ENCODE results near the gene SDSL.

DNA sequence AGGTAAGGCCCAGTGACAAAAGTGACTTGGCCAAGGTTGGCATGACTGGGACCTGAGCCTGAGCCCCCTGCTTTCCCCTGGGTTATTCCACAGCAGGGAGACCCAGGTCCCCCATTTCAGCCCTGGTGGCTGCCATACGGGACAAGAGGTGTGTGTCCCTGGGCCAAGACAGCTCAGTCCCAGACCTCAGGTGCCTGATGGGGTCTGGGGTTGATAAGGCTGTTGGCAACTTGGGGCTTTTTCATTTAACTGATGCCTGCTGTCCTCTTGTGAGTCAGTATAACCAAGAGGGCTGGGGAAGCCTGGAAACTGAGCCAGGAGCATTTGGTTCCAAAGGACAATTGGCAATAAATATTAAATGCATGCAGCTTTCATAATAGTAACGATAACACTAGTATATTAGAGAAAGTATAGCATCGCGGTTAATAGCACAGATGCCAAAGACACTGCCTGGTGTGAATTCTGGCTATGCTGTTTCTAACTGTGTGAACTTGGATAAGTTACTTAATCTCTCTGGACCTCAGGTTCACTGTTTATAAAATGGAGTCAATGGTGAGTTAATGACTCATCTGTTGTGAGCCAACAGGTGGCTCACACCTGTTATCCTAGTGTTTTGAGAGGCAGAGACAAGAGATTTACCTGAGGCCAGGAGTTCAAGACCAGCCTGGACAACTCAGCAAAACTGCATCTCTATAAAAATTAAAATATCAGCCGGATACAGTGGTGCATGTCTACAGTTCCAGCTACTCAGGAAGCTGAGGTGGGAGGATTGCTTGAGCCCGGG is 898 bp downstream of the SDSL start:
- TF ChIP-seq POLR2AphosphoS5 (IDR thresholded peaks at IDR 0.05; ENCODE audit: low read depth, low read length) (no peak), TAF1 (IDR thresholded peaks at IDR 0.05; ENCODE audit: borderline replicate concordance, insufficient read depth, low read length) (no peak), SIN3A (IDR thresholded peaks at IDR 0.05; ENCODE audit: borderline replicate concordance, insufficient read depth, low read length) (no peak)
- TF ChIP-seq, protein P1, sequence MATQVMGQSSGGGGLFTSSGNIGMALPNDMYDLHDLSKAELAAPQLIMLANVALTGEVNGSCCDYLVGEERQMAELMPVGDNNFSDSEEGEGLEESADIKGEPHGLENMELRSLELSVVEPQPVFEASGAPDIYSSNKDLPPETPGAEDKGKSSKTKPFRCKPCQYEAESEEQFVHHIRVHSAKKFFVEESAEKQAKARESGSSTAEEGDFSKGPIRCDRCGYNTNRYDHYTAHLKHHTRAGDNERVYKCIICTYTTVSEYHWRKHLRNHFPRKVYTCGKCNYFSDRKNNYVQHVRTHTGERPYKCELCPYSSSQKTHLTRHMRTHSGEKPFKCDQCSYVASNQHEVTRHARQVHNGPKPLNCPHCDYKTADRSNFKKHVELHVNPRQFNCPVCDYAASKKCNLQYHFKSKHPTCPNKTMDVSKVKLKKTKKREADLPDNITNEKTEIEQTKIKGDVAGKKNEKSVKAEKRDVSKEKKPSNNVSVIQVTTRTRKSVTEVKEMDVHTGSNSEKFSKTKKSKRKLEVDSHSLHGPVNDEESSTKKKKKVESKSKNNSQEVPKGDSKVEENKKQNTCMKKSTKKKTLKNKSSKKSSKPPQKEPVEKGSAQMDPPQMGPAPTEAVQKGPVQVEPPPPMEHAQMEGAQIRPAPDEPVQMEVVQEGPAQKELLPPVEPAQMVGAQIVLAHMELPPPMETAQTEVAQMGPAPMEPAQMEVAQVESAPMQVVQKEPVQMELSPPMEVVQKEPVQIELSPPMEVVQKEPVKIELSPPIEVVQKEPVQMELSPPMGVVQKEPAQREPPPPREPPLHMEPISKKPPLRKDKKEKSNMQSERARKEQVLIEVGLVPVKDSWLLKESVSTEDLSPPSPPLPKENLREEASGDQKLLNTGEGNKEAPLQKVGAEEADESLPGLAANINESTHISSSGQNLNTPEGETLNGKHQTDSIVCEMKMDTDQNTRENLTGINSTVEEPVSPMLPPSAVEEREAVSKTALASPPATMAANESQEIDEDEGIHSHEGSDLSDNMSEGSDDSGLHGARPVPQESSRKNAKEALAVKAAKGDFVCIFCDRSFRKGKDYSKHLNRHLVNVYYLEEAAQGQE (IDR thresholded peaks at IDR 0.05; ENCODE audit: insufficient read depth in 1 of 2, low read depth in 2 of 2, low read length in 2 of 2): no peak
